ENCODE measurements around the gene KRTAP9-6. TPM values are rescaled to one million over a fixed set of nuclear protein-coding genes. Genes with fewer than 3 reads are reported as not detected.

KRTAP9-6 gene
- polyA plus RNA-seq, 1 of the 3 experiments (the other 2 are of a cell fraction), result not detected

GRCh38 chr17:41301916-41302901 lies 37.0 kb downstream of the KRTAP9-6 start, which contains the start of gene KRTAP29-1:
TSS of gene KRTAP29-1 (minus strand) at chr17:41302851. CDS start at chr17:41302851, 0 bp downstream.
- H3K4me3 ChIP-seq (ENCODE audit: low read depth in 2 of 2, low read length in 1 of 2), result no peak within 1 kb of the TSS
- 13% methylated on average over 11 of the region's 11 CpGs for WGBS (ENCODE audit: low lambda C conversion rate)
- H3K9me3 ChIP-seq, result no peaks in the 10 kb centered on the region
- CTCF ChIA-PET, result interaction anchor here (0.6 to 3.9 kb wide), 3 partner anchors 19 to 247 kb away, joined by 3 to 17 read pairs (median 4); no protein-coding TSS in a partner anchor
- no peaks in the 10 kb centered on the region for H3K79me2 ChIP-seq (ENCODE audit: insufficient read depth)
- H3K4me1 ChIP-seq (ENCODE audit: control insufficient read depth in 1 of 2, insufficient read depth in 2 of 2, low read depth in 1 of 2, low read length in 1 of 2), result peaks cover 0 to 12% of the 10 kb centered on the region in 2 experiments; a peak in 1 of 4 replicates
- DNase-seq, result no peak
- H3K36me3 ChIP-seq (replicated peaks in 1 of 2; ENCODE audit: control insufficient read depth in 1 of 2, insufficient read depth in 2 of 2, low read length in 1 of 2), result no peaks in the 10 kb centered on the region
- peaks cover 55% of the 10 kb centered on the region; the same call in 1 of the 2 replicates for H3K27me3 ChIP-seq (ENCODE audit: insufficient read depth)
- H3F3A ChIP-seq (replicated peaks; ENCODE audit: insufficient read depth), result no peaks in the 10 kb centered on the region
- no peak within 1 kb of the TSS for H3K4me2 ChIP-seq
- H2AFZ ChIP-seq (ENCODE audit: low read depth), result no peak within 1 kb of the TSS
- no peaks in the 10 kb centered on the region for H3K9me2 ChIP-seq
- no peak within 1 kb of the TSS for H3K9ac ChIP-seq
- no peak within 1 kb of the TSS for H3K27ac ChIP-seq (ENCODE audit: low read depth in 2 of 2, low read length in 1 of 2)
- TF ChIP-seq TCF12 (IDR thresholded peaks at IDR 0.05), result peak; percentile 5; the same call in 1 of the 2 replicates
- no peak for TF ChIP-seq ZBTB33 (IDR thresholded peaks at IDR 0.05; ENCODE audit: borderline replicate concordance, low read depth)
- no peak for TF ChIP-seq TAF1 (IDR thresholded peaks at IDR 0.05; ENCODE audit: borderline replicate concordance, low read depth, low read length)
- no peak for TF ChIP-seq EP300 (IDR thresholded peaks at IDR 0.05; ENCODE audit: borderline replicate concordance in 1 of 2, low read depth in 1 of 2, low read length in 1 of 2)
- no peak for TF ChIP-seq GATA2 (CRISPR knock-in tag; IDR thresholded peaks at IDR 0.05)
- no peak for TF ChIP-seq CHD2 (IDR thresholded peaks at IDR 0.05; ENCODE audit: low read length, partially characterized antibody)
- TF ChIP-seq EZH2phosphoT487 (IDR thresholded peaks at IDR 0.05; ENCODE audit: borderline replicate concordance, low read depth), result no peak
- TF ChIP-seq PBX3 (IDR thresholded peaks at IDR 0.05), result no peak
- no peaks in the 10 kb centered on the region for H4K20me1 ChIP-seq (ENCODE audit: insufficient read depth)
- POLR2A ChIA-PET, result no interaction called here

GRCh38 chr17:41302981-41303380 lies 37.8 kb downstream of the KRTAP9-6 start:
- Histone ChIP-seq H3K79me2 (ENCODE audit: insufficient read depth) (no peaks in the 10 kb centered on the region), H2AFZ (ENCODE audit: low read depth) (no peak overlapping the region), H3K27ac (ENCODE audit: low read depth in 2 of 2, low read length in 1 of 2) (no peak overlapping the region), H3K36me3 (replicated peaks in 1 of 2; ENCODE audit: control insufficient read depth in 1 of 2, insufficient read depth in 2 of 2, low read length in 1 of 2) (no peaks in the 10 kb centered on the region), H3K9ac (no peak overlapping the region), H3K4me3 (ENCODE audit: low read depth in 2 of 2, low read length in 1 of 2) (no peak overlapping the region), H4K20me1 (ENCODE audit: insufficient read depth) (no peaks in the 10 kb centered on the region), H3K4me1 (ENCODE audit: control insufficient read depth in 1 of 2, insufficient read depth in 2 of 2, low read depth in 1 of 2, low read length in 1 of 2) (peaks cover 0 to 14% of the 10 kb centered on the region in 2 experiments; a peak in 1 of 4 replicates), H3F3A (replicated peaks; ENCODE audit: insufficient read depth) (no peaks in the 10 kb centered on the region), H3K9me2 (no peaks in the 10 kb centered on the region), H3K4me2 (no peak overlapping the region), H3K9me3 (no peaks in the 10 kb centered on the region), H3K27me3 (ENCODE audit: insufficient read depth) (peaks cover 54% of the 10 kb centered on the region; the same call in 1 of the 2 replicates)
- DNase-seq, result no peak
- 65% methylated on average over 4 of the region's 4 CpGs for WGBS (ENCODE audit: low lambda C conversion rate)
- ChIA-PET CTCF (interaction anchor here (0.6 to 3.9 kb wide), 3 partner anchors 18 to 246 kb away, joined by 3 to 17 read pairs (median 4); no protein-coding TSS in a partner anchor), POLR2A (no interaction called here)
- no peak for TF ChIP-seq RAD21 (IDR thresholded peaks at IDR 0.05; ENCODE audit: low read length)
- no peak for TF ChIP-seq MAX (IDR thresholded peaks at IDR 0.05; ENCODE audit: low read depth)
- no peak for TF ChIP-seq SMC3 (IDR thresholded peaks at IDR 0.05; ENCODE audit: low read depth, low read length)
- no peak for TF ChIP-seq FOXJ3 (CRISPR knock-in tag; IDR thresholded peaks at IDR 0.05)
- TF ChIP-seq ZBTB33 (IDR thresholded peaks at IDR 0.05; ENCODE audit: borderline replicate concordance, low read depth), result no peak
- TF ChIP-seq POLR2AphosphoS5 (IDR thresholded peaks at IDR 0.05; ENCODE audit: low read depth, low read length), result no peak
- TF ChIP-seq EZH2phosphoT487 (IDR thresholded peaks at IDR 0.05; ENCODE audit: borderline replicate concordance, low read depth), result no peak
- no peak for TF ChIP-seq REST (IDR thresholded peaks at IDR 0.05; ENCODE audit: low read depth, low read length)
- TF ChIP-seq CHD2 (IDR thresholded peaks at IDR 0.05; ENCODE audit: low read length, partially characterized antibody), result no peak
- TF ChIP-seq TAF1 (IDR thresholded peaks at IDR 0.05; ENCODE audit: borderline replicate concordance, low read depth, low read length), result no peak

Measured in SK-N-SH (cell line).